ENCODE data around the gene SVIL.
"Not testable (repeated sequence)": the region's sequence is repeated elsewhere in the genome, so short reads cannot be mapped to it uniquely, and the experiment has no call there.

Gene SVIL

GRCh38 chr10:29508554-29509244 is 126.1 kb downstream of the SVIL start:
- in situ Hi-C loops (cut with HindIII; ENCODE audit: low sequenced_read_pairs) = no loop called here
- no peak for TF ChIP-seq CTCF (IDR thresholded peaks at IDR 0.05; ENCODE audit: low read depth, low read length, missing control alignments)
- DNase-seq (ENCODE audit: low read depth) = no peak
- no peak overlapping the region for H3K4me3 ChIP-seq (ENCODE audit: low read depth, low read length)

- DNase-seq (ENCODE audit: low read depth); in situ Hi-C loops (cut with HindIII; ENCODE audit: low sequenced_read_pairs); H3K4me3 ChIP-seq (ENCODE audit: low read depth, low read length): not testable (repeated sequence)
Observed at GRCh38 chr10:29507750-29508149, 127.0 kb downstream of the SVIL start.

- H3K4me3 ChIP-seq (ENCODE audit: low read depth, low read length); DNase-seq (ENCODE audit: low read depth); in situ Hi-C loops (cut with HindIII; ENCODE audit: low sequenced_read_pairs): not testable (repeated sequence)
Observed at GRCh38 chr10:29506324-29506921, 128.3 kb downstream of the SVIL start.

DNA sequence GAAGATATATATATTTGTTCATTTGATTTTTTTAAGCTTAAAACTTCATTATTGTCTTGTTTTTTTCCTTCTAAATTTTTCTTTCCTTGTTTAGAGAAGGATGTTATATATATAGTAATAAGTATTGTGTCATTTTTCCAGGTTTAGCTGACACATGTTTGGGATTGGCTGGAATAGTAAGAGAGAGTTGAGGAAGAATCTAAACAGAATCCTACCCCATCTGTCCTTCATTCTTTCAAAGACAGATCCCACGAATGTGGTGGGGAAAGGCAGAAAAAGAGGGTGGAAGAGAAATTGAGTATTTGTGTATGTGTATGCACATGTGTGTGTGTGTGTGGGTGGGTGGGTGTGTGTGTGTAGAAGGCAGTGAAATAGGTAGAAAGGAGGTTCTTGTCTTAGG is 132.4 kb downstream of the SVIL start:
- no peak for TF ChIP-seq CTCF (IDR thresholded peaks at IDR 0.05; ENCODE audit: low read depth, low read length, missing control alignments)
- DNase-seq (ENCODE audit: low read depth) = no peak
- in situ Hi-C loops (cut with HindIII; ENCODE audit: low sequenced_read_pairs) = no loop called here
- H3K4me3 ChIP-seq (ENCODE audit: low read depth, low read length) = no peak overlapping the region

- no peak for TF ChIP-seq CTCF (IDR thresholded peaks at IDR 0.05; ENCODE audit: low read depth, low read length, missing control alignments)
- DNase-seq (ENCODE audit: low read depth) = peak; percentile 82
- in situ Hi-C loops (cut with HindIII; ENCODE audit: low sequenced_read_pairs) = no loop called here
Observed at GRCh38 chr10:29501692-29502091, 133.1 kb downstream of the SVIL start.

GRCh38 chr10:29499993-29500537 is 134.7 kb downstream of the SVIL start:
- TF ChIP-seq CTCF (IDR thresholded peaks at IDR 0.05; ENCODE audit: low read depth, low read length, missing control alignments) = no peak
- no peak overlapping the region for H3K4me3 ChIP-seq (ENCODE audit: low read depth, low read length)
- in situ Hi-C loops (cut with HindIII; ENCODE audit: low sequenced_read_pairs) = no loop called here
- no peak for DNase-seq (ENCODE audit: low read depth)

More at GRCh38 chr10:29501692-29502091, 133.1 kb downstream of the SVIL start:
- H3K4me3 ChIP-seq (ENCODE audit: low read depth, low read length) = no peak overlapping the region

DNA sequence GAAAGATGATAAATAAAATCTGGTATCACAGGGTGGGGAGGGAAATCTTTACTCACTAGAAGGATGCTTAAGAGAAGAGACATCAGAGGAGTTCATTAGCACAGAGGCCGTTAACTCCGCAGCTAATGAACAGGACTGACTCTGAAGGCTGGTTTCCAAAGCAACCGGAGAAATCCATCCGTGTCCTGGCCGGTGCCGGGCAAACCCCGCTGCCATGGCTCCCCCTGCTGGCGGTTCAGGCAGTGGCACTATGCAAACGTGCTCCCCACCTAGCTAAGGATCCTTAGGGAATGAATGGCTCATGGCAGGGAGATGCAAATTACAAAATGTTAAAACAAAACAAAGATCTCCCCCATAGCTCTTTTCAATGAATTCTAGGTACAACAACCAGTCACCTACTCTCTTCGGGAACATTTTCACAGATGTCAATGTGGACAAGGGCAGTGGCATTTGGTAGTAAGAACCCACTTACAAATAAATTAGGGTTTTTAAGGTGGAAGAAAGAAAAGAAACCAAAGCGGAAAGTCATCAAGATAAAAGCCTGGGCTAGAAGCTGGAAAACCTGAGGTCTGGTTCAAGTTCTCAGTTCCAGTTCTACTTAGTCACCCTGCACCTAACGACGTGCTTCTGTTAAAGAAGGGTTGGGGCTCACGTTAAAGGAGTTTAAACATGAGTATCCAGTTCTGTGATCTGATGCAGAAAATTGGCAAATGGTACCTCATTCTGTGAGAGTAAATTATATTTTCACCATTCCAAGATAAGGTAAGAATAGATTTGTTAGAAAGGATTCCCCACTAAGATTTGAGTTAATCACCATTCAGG is 138.2 kb downstream of the SVIL start:
- H3K4me3 ChIP-seq (ENCODE audit: low read depth, low read length) = no peak overlapping the region
- in situ Hi-C loops (cut with HindIII; ENCODE audit: low sequenced_read_pairs) = no loop called here
- TF ChIP-seq CTCF (IDR thresholded peaks at IDR 0.05; ENCODE audit: low read depth, low read length, missing control alignments) = peak; percentile 99
- peak; percentile 39 for DNase-seq (ENCODE audit: low read depth)
